K562 (cell line): ENCODE data around the gene AFF3. TPM values are rescaled to one million over a fixed set of nuclear protein-coding genes. Genes with fewer than 3 reads are reported as not detected.

ENCODE experiments used
- ATAC-seq: fragments of 200-7000 bp; cut with Tn5 transposase; 3 replicates; pipeline ENCODE4 v1.9.1; 2020; ENCODE audit warnings: moderate library complexity
- BruUV-seq: library from RNA; stranded (reverse); fragments of 400-500 nt; replicated peaks from 2 replicates; lab custom pipeline; 2021; lab: Mats Ljungman, UMichigan
- CTCF ChIA-PET: fragments of 300-600 bp; formaldehyde crosslinking; extraction: SDS; loops from one replicate; lab custom pipeline; 2021; ENCODE audit warnings: low intra/inter-chr PET ratio; lab: Yijun Ruan, JAX
- POLR2A ChIA-PET: fragments of 300-600, 350-650 bp; sonication (Branson Sonifier 250); formaldehyde crosslinking; extraction: SDS; loops from one replicate; lab custom pipeline; 2021; ENCODE audit warnings: antibody characterized with exemption, inconsistent platforms; lab: Yijun Ruan, JAX
- DNase-seq, 4 experiments: peaks; one replicate each; pipeline versions ENCODE4 v3.0.0 to v3.0.0-alpha.2; 2011 to 2018; ENCODE audit warnings: low spot score in 3 of 4, mixed read lengths in 3 of 4; ENCODE audit errors: extremely low read depth in 1 of 4
- FAIRE-seq: peaks from 2 replicates; lab custom pipeline; 2011; peaks lifted over from hg19 to GRCh38; lab: Jason Lieb, UNC
- H2AFZ ChIP-seq: 2 replicates; pipeline ENCODE4 v1.6.0; 2011; ENCODE audit warnings: low read depth, low read length, control low read depth, inconsistent platforms
- H3K27ac ChIP-seq: fragments of 200-600 bp; 3 replicates; pipeline ENCODE4 v1.8.0; 2011; ENCODE audit warnings: low read depth, mild to moderate bottlenecking, control low read depth, inconsistent platforms, low read length, moderate library complexity, mixed read lengths; ENCODE audit errors: extremely low read depth
- H3K27me3 ChIP-seq, 2 experiments: fragments of 300-600 bp in 1 of 2; 2 replicates in 1 of 2; 3 replicates in 1 of 2; pipeline versions ENCODE4 v1.6.0 to v1.8.0; 2011; ENCODE audit warnings: inconsistent platforms in 2 of 2, low read length in 2 of 2, mild to moderate bottlenecking in 1 of 2, mixed read lengths in 1 of 2, moderate library complexity in 1 of 2; ENCODE audit not compliant: control insufficient read depth in 2 of 2, insufficient read depth in 2 of 2
- H3K36me3 ChIP-seq: fragments of 300-600 bp; 3 replicates; pipeline ENCODE4 v1.8.0; 2011; ENCODE audit warnings: mild to moderate bottlenecking, low read length, inconsistent platforms; ENCODE audit not compliant: control insufficient read depth, insufficient read depth
- H3K4me1 ChIP-seq, 2 experiments: fragments of 200-600 bp in 1 of 2; replicated peaks in 1 of 2; 2 replicates in 1 of 2; 3 replicates in 1 of 2; pipeline versions ENCODE4 v1.5.1 to v1.8.0; 2011; ENCODE audit warnings: inconsistent platforms in 2 of 2, low read length in 2 of 2, mild to moderate bottlenecking in 1 of 2, mixed read lengths in 1 of 2, moderate library complexity in 1 of 2; ENCODE audit not compliant: control insufficient read depth in 2 of 2, insufficient read depth in 2 of 2
- H3K4me2 ChIP-seq: 2 replicates; pipeline ENCODE4 v1.6.1; 2011; ENCODE audit warnings: low read length, control low read depth, inconsistent platforms, mixed read lengths; ENCODE audit not compliant: insufficient read depth
- H3K4me3 ChIP-seq: fragments of 200-600 bp; sonication (generic), shearing (Covaris generic); 2 replicates; pipeline ENCODE4 v1.5.1; 2016; ENCODE audit warnings: control low read depth, inconsistent platforms
- H3K79me2 ChIP-seq: fragments of 200-600 bp; 3 replicates; pipeline ENCODE4 v1.8.0; 2011; ENCODE audit warnings: low read length, inconsistent platforms; ENCODE audit not compliant: control insufficient read depth, insufficient read depth
- H3K9ac ChIP-seq, 2 experiments: 2 replicates each; pipeline versions ENCODE4 v1.6.0 to v1.6.1; 2011; ENCODE audit warnings: low read depth in 2 of 2, low read length in 2 of 2, control low read depth in 1 of 2, inconsistent platforms in 1 of 2, mild to moderate bottlenecking in 1 of 2, mixed read lengths in 1 of 2; ENCODE audit not compliant: insufficient read depth in 1 of 2
- H3K9me1 ChIP-seq: one replicate; pipeline ENCODE4 v1.6.0; 2011; ENCODE audit warnings: inconsistent platforms, mild to moderate bottlenecking, low read length, moderate library complexity; ENCODE audit not compliant: control insufficient read depth, insufficient read depth
- H3K9me3 ChIP-seq: replicated peaks from 2 replicates; pipeline ENCODE4 v1.5.1; 2011; ENCODE audit warnings: low read depth, low read length, inconsistent platforms; ENCODE audit not compliant: control insufficient read depth, insufficient read depth
- H4K20me1 ChIP-seq: replicated peaks from 2 replicates; pipeline ENCODE4 v1.6.1; 2011; ENCODE audit warnings: low read length, inconsistent platforms, mixed read lengths; ENCODE audit not compliant: control insufficient read depth, insufficient read depth
- GABPA ChIP-seq: fragments of 200-800 bp; sonication (Bioruptor generic); conservative IDR thresholded peaks from 2 replicates; pipeline ENCODE4 v1.6.1; 2016; ENCODE audit warnings: low read depth, missing genetic modification characterization, missing compliant biosample characterization
- HES1 ChIP-seq: fragments of 450-650 bp; IDR thresholded peaks from 2 replicates; pipeline ENCODE4 v1.6.1; 2016; ENCODE audit warnings: low read depth, mild to moderate bottlenecking, moderate library complexity
- MEF2A ChIP-seq: IDR thresholded peaks from 2 replicates; pipeline ENCODE4 v1.6.1; 2011; ENCODE audit warnings: low read depth, mild to moderate bottlenecking, low read length, moderate library complexity; ENCODE audit not compliant: control insufficient read depth
- MXI1 ChIP-seq: IDR thresholded peaks from 2 replicates; pipeline ENCODE4 v1.6.1; 2011; ENCODE audit warnings: low read depth, mild to moderate bottlenecking, improper control_type of control experiment, low read length
- NFE2 ChIP-seq: IDR thresholded peaks from 2 replicates; pipeline ENCODE4 v1.6.1; 2014; ENCODE audit warnings: antibody characterized with exemption, low read depth
- POLR2B ChIP-seq: fragments of 450-650 bp; IDR thresholded peaks from 2 replicates; pipeline ENCODE4 v1.6.1; 2018; ENCODE audit warnings: low read depth; ENCODE audit not compliant: partially characterized antibody
- RBM34 ChIP-seq: fragments of 200-400 bp; formaldehyde crosslinking; IDR thresholded peaks from 2 replicates; pipeline ENCODE4 v1.6.1; 2018; ENCODE audit warnings: low read length, borderline replicate concordance; ENCODE audit not compliant: insufficient read depth
- RUNX1 ChIP-seq: sonication (generic); IDR thresholded peaks from 2 replicates; pipeline ENCODE4 v1.6.1; 2016; ENCODE audit warnings: antibody characterized with exemption, low read depth
- ZBED1 ChIP-seq: IDR thresholded peaks from 2 replicates; pipeline ENCODE4 v1.6.1; 2014
- ZNF217 ChIP-seq: sonication (generic); formaldehyde crosslinking; IDR thresholded peaks from 2 replicates; pipeline ENCODE4 v1.8.0; 2022; ENCODE audit warnings: mild to moderate bottlenecking, missing genetic modification reagents
- ZNF239 ChIP-seq: fragments of 250-450 bp; sonication (Bioruptor Pico); IDR thresholded peaks from 2 replicates; pipeline ENCODE4 v1.4.0; 2020; ENCODE audit warnings: mild to moderate bottlenecking
- ZNF274 ChIP-seq: IDR thresholded peaks from 2 replicates; pipeline ENCODE4 v1.6.1; 2011; ENCODE audit warnings: low read depth, mild to moderate bottlenecking, low read length, moderate library complexity, borderline replicate concordance
- ZNF311 ChIP-seq: fragments of 250-450 bp; sonication (Bioruptor Pico); IDR thresholded peaks from 2 replicates; pipeline ENCODE4 v1.4.0; 2020; ENCODE audit warnings: mild to moderate bottlenecking, moderate library complexity
- WGBS: fragments of 100-300 bp; shearing (Covaris generic); methylation state at CpG from one replicate; pipeline ENCODE4 v1.1.6; 2016; ENCODE audit warnings: low coverage, mixed read lengths; ENCODE audit not compliant: insufficient coverage; ENCODE audit errors: missing lambda C conversion rate; 5-methylcytosine and 5-hydroxymethylcytosine counted together
- in situ Hi-C: fragments of 300-500 bp; cut with MboI; formaldehyde crosslinking; loops from 4 replicates; pipeline ENCODE4 v1.15.0; 2018; ENCODE audit warnings: inconsistent platforms, mixed read lengths
- intact Hi-C: fragments of 100-400 bp; cut with micrococcal nuclease; formaldehyde crosslinking; loops from 2 replicates; pipeline ENCODE4 v1.14.2; 2022
- polyA plus RNA-seq, 8 experiments: library from polyadenylated mRNA; depleted of rRNA in 4 of 8; stranded (reverse) in 5 of 8; unstranded in 3 of 8; fragments of >200 nt; fragmentation: Nextera tagmentation in 2 of 8; fragmentation: Illumina TruSeq in 1 of 8; extraction: Ambion mirVana in 2 of 8; extraction: Trizol in 1 of 8; gene quantifications; 2 replicates each; pipeline versions ENCODE4 v1.2.1 to v1.2.3, GENCODE V29; 2011 to 2014; ENCODE audit warnings: inconsistent platforms in 1 of 8, missing spikeins in 1 of 8
- total RNA-seq, 7 experiments: library from RNA; depleted of rRNA in 6 of 7; stranded (reverse); fragments of >200 nt in 6 of 7; fragmentation: Illumina TruSeq in 2 of 7; extraction: Trizol in 2 of 7; gene quantifications; 2 replicates each; pipeline versions ENCODE4 v1.2.1 to v1.2.3, GENCODE V29; 2011 to 2021; ENCODE audit warnings: low replicate concordance in 1 of 7

AFF3 gene
- total and polyA plus RNA-seq, 9 of the 15 experiments (the other 6 are each of a cell fraction or from before 2014, with no cell fraction given), result 0.02 to 0.11 TPM; not detected in 7

DNA sequence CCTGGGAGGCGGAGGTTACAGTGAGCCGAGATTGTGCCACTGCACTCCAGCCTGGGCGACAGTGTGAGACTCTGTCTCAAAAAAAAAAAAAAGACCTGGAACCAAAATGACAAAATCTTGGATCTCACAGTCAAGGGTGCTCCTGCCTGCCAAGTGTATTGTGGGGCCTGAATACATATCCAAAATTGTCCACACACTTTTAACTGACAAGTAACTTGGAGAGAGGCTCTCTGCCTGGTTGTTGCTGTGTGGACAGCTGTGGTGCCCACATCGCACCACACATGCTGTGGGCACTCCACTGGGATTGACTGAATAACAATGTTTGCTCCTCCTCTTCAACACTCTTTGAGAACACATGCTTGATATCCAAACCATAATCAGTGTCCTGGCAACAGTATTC is 534.9 kb downstream of the AFF3 start (continued):
- TF ChIP-seq MEF2A (no peak), POLR2B (no peak), ZBED1 (no peak), RBM34 (no peak), MXI1 (no peak), RUNX1 (no peak), ZNF239 (CRISPR knock-in tag) (no peak), HES1 (no peak), ZNF311 (CRISPR knock-in tag) (no peak), ZNF217 (CRISPR knock-in tag) (no peak)

DNA sequence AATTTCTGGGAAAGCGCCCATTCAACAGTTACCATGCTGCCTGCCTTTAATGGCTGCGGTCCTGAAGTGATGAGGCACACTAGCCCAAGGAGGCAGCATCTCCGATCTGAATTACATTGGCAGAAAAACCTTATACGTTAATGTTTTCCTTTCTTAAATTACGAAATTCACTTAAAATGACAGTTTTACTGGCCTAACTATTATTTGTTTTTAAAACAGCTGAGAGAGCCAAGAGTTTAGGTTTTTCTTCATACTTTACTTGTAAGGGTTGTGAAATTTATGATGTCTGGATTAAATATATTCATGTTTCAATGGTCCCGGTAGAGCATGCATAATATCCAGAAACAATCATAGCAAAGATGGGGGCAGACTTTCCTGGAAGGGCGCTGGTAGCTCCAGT is 537.4 kb downstream of the AFF3 start:
- WGBS, result 15% methylated on average over 7 of the region's 7 CpGs
- TF ChIP-seq GABPA (tag) (no peak), NFE2 (no peak), ZNF274 (no peak)
- FAIRE-seq (no peak), DNase-seq (no peak), ATAC-seq (no peak)
- H4K20me1 ChIP-seq, result no peaks in the 10 kb centered on the region
- H3K9ac ChIP-seq, result no peak overlapping the region
- BruUV-seq, result no TSS peak
- POLR2A ChIA-PET, result no interaction called here
- H3K79me2 ChIP-seq, result no peaks in the 10 kb centered on the region
- CTCF ChIA-PET, result no interaction called here
- H3K27ac ChIP-seq, result no peak overlapping the region
- H3K4me1 ChIP-seq, result peaks cover 4 to 5% of the 10 kb centered on the region in 2 experiments; a peak in 4 of 5 replicates
- no peak overlapping the region for H3K4me2 ChIP-seq
- intact Hi-C loops, result no loop called here
- no peaks in the 10 kb centered on the region for H3K9me3 ChIP-seq
- no peak overlapping the region for H3K4me3 ChIP-seq
- no peaks in the 10 kb centered on the region for H3K9me1 ChIP-seq
- H3K36me3 ChIP-seq, result no peaks in the 10 kb centered on the region
- in situ Hi-C loops, result no loop called here
- no peak overlapping the region for H2AFZ ChIP-seq
- peaks cover 13 to 17% of the 10 kb centered on the region in 2 experiments; a peak in 4 of 5 replicates for H3K27me3 ChIP-seq
